Muscle of back (tissue), 10 donors: ENCODE data around the gene PCNX2. TPM values are rescaled to one million over a fixed set of nuclear protein-coding genes. Genes with fewer than 3 reads are reported as not detected.

Experiments
- polyA plus RNA-seq, 10 donors: library from polyadenylated mRNA; unstranded; fragments of 120-200 nt; gene quantifications; one replicate each; pipeline ENCODE4 v1.2.1, GENCODE V29; 2013; ENCODE audit not compliant: insufficient read length in 10 of 10

Gene PCNX2
- polyA plus RNA-seq, 10 donors = 1.7 to 4.8 (median 3.1) TPM

Other genes with a start within 250 kb of the PCNX2 start
- under 1 TPM; 0.24 to 0.52 (median 0.30) TPM for gene MAP3K21, start 32.0 kb upstream of the PCNX2 start, polyA plus RNA-seq